ENCODE measurements around the gene AKR1B15.
"Not testable (repeated sequence)": the region's sequence is repeated elsewhere in the genome, so short reads cannot be mapped to it uniquely, and the experiment has no call there.

The AKR1B15 gene

GRCh38 chr7:134533288-134533771 is 15.6 kb upstream of the AKR1B15 start:
- peak; percentile 38 for DNase-seq

- DNase-seq: no peak
Observed at GRCh38 chr7:134534633-134535032, 14.3 kb upstream of the AKR1B15 start.

- DNase-seq: no peak
Observed at GRCh38 chr7:134535272-134535918, 13.5 kb upstream of the AKR1B15 start.

- DNase-seq: no peak
Observed at GRCh38 chr7:134535919-134536299, 13.0 kb upstream of the AKR1B15 start.

DNA sequence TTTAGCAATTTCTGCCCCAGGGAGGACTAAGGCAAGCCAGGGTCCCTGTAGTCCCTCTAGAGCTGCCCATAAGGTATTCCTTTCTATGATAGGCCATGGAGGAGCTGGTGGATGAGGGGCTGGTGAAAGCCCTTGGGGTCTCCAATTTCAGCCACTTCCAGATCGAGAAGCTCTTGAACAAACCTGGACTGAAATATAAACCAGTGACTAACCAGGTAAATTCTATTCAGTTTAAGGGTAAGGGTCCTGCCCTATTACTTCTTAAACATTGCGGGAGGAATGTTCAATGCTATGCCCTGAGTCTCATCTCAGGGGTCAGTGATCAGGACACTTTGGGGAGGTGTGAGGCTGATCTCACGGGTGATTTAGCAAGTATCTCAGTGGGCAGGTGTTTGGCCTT is 12.4 kb upstream of the AKR1B15 start:
- DNase-seq: not testable (repeated sequence)

DNA sequence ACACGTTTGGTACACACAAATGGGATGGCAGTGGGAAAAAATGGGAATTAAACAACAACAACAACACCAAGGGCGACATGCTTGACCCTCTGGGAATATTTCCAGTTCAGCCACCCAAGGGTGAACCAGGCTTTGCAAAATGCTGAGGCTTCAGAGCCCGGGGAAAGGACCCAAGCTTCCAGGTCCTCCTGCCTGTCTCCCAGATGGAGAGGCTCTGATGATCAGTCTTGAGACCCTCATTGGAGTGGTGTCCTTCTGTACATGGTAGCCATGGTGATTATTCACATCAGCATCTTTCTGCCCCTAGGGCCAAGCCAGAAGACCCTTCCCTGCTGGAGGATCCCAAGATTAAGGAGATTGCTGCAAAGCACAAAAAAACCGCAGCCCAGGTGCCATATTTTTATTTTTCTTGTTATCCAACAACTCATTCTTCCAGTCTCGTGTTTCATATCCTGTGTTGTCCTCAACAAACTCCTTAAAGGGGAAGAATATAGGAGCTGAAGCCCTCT is 11.6 kb upstream of the AKR1B15 start:
- DNase-seq: not testable (repeated sequence)

- DNase-seq: no peak
Observed at GRCh38 chr7:134539380-134540004, 9.4 kb upstream of the AKR1B15 start.

DNA sequence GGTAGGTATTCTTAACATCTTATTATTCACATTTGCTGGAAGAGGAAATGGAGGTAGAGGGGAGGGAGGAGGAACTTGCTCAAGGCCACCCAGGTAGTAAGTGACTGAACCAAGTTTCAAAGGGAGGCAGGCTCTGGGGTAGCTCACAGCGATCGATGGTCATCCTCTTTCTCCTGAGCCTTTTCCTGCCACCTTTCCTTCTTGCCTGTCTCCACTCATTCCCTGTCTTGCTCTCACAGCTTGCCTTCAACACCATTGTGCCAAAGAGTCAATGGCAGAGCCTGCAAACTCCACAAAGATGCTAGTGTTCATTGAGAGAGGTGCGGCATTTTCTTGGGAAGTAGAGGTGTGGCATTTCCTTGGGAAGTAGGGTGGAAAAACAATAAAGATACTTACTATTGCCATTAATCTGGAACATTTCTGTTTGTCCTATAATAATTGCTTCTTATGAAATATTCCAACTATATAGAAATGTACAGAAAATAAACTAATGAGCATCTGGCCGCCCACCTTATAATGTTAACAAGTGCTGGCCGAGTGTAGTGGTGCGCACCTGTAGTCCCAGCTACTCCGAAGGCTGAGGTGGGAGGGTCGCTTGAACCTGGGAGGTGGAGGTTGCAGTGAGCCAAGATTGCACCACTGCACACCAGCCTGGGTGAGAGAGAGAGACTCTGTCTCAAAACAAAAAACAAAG is 7.3 kb upstream of the AKR1B15 start:
- not testable (repeated sequence) for DNase-seq

- DNase-seq: no peak
Observed at GRCh38 chr7:134542195-134542771, 6.6 kb upstream of the AKR1B15 start.

DNA sequence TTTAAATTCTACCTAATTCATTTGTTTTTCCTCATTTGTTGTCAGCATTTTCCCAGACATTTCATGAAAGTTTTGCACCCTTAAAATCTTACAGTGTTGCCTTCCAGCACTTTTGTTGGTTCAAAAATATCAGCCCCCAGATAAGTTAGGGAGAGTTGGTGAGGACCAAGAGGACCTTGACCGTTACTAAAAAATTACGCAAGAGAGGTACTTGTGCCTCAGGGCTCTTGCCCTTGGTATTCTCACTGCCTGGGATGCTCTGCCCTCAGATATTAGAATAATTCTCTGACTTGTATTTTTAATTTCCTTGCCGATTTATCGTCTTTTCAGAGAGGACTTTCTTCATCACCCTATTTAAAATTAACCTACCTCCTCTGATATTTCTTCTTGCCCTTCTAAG is 3.5 kb upstream of the AKR1B15 start:
- no peak for DNase-seq

DNA sequence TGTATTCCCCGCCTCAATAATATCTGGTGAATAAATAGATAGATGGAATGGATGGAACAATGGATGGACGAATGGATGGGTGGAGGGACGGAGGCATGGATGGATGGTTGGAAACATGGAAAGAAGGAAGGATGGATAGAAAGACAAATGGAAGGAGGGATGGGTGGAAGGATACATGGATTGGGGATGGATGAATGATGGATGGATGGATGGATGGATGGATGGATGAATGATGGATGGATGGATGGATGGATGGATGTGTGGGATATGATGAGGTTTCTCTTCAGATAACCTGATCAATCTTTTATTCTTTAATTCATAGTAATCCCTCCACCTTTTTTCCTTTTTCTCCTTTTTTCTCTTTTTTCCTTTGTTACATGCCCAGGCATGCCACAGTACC is 3.0 kb upstream of the AKR1B15 start:
- no peak for DNase-seq

GRCh38 chr7:134546955-134547354 is 2.0 kb upstream of the AKR1B15 start:
- DNase-seq: no peak

- peak; percentile 8 for DNase-seq
Observed at GRCh38 chr7:134547397-134548054, 1.4 kb upstream of the AKR1B15 start.

- no peak for DNase-seq
Observed at GRCh38 chr7:134549366-134549765, 456 bp downstream of the AKR1B15 start.

DNA sequence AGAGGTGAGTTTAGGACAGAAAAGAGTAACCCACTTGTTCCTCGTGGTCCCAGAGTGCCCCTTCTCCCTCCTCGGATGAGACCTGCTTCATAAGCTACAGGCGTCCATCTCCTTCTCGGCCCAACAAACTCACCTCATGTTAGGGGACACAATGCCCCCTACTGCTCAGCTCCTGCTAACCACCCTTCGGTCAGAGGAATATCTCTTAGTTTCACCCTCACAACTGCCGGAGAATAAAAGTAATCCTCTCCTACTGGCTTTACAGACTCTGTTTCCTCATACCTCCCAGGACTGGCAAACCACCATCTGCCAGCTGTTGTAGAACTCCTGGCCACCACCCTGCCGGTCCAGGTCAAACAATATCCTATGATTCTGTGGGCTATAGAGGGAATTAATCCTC is 3.2 kb downstream of the AKR1B15 start:
- DNase-seq: no peak

GRCh38 chr7:134553976-134554375 is 5.1 kb downstream of the AKR1B15 start:
- DNase-seq: no peak

- DNase-seq: no peak
Observed at GRCh38 chr7:134554417-134554966, 5.6 kb downstream of the AKR1B15 start.

GRCh38 chr7:134557391-134557790 is 8.5 kb downstream of the AKR1B15 start:
- no peak for DNase-seq

DNA sequence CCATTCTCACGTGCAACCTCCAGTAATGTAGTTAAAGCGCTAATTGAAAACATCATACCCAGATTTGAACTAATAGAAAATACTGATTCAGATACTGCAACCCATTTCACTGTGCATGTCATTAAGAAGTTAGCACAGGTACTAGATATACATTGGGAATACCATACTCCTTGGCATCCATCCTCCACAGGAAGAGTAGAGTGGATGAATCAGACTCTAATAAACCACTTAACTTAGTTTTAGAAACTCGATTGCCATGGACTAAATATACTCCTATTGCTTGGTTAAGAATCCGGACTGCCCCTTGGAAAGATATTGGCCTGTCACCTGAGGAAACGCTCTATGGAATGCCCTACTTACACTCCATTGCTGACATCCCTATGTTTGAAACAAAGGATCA is 9.5 kb downstream of the AKR1B15 start:
- DNase-seq: no peak

- not testable (repeated sequence) for DNase-seq
Observed at GRCh38 chr7:134561616-134562015, 12.7 kb downstream of the AKR1B15 start.

- no peak for DNase-seq
Observed at GRCh38 chr7:134562136-134562535, 13.2 kb downstream of the AKR1B15 start.

- DNase-seq: not testable (repeated sequence)
Observed at GRCh38 chr7:134563398-134563749, 14.5 kb downstream of the AKR1B15 start.

GRCh38 chr7:134565643-134566136 is 16.8 kb downstream of the AKR1B15 start:
- no peak for DNase-seq
